GM19043 (cell line): Measurements from ENCODE around the gene GAS5.
"Not testable (repeated sequence)": the region's sequence is repeated elsewhere in the genome, so short reads cannot be mapped to it uniquely, and the experiment has no call there.

Source experiments
- ATAC-seq: cut with Tn5 transposase; IDR thresholded peaks from one replicate; pipeline ENCODE4 v1.9.1; 2021; ENCODE audit warnings: low read depth; ENCODE audit not compliant: unreplicated experiment

The GAS5 gene

DNA sequence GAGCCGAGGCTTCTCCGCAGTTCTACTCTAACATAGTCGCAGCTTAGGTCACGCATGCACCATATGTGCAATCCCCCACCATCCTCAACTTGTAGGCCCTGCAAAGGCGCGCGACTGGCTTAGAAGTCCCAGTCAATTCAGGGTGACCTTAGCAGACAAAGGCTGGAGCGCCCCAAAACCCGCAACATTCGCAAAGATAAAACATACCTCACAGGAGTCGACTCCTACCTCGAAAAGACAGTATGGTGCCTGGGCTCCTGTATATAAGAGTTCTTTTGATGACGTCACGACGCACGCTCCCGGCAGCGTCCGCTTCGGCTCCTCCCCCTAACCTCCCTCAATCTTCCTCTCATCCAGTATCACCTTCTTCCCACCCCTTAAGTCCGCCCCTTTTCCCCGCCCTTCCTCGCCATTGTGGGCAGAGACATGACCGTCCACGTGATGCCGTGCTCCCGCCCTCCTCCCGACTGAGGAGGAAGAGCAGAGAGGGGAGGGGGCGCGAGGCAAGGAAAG, at the start of gene GAS5:
Gene GAS5, minus strand, starts transcription at position 237 of the 513 bp plus-strand sequence.
- ATAC-seq: peak; percentile 63

DNA sequence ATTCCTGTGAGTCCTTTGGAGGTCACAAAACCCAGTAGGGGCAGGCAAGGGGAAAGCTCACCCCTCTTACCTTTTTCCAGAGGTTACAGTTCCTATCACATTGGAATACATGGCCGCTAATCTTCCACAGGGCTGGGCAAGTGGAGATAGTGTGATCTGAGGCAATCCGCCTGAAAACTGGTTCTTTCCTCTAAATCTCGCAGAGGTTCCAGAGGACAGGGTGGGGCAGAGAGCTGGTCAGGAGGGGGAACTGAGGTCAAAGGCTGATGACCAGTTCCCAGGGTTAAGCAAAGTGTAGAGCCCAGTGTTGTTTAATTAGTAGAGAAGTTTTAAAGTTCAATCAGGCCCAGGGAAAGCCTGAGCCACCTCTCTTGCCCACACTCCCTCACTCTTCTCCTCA, 49.4 kb upstream of the GAS5 start, which contains the start of gene SERPINC1:
Gene SERPINC1, minus strand, starts transcription at position 179 of the 400 bp plus-strand sequence. Its CDS starts 68 bp downstream, at position 111.
- no peak for ATAC-seq

DNA sequence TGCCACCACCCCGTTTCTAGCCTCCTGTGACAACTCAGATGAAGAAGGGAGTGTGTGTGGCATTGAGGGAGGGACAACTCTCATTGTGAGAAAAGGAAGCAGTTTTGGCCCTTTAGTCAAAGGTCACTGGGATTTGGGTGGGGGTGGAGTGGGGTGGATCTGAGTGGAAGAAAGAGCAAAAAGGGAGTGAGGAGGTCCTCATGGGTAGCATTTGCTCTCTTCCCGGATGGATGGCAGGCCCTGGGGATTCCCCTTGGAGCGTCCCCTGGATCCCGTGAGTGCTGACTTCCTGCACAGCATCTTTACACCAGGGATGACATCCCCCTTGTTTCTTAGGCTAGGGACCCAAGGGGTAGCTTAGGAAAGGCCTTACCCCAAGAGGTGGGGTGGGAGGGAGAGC, 48.9 kb upstream of the GAS5 start:
- ATAC-seq: no peak

DNA sequence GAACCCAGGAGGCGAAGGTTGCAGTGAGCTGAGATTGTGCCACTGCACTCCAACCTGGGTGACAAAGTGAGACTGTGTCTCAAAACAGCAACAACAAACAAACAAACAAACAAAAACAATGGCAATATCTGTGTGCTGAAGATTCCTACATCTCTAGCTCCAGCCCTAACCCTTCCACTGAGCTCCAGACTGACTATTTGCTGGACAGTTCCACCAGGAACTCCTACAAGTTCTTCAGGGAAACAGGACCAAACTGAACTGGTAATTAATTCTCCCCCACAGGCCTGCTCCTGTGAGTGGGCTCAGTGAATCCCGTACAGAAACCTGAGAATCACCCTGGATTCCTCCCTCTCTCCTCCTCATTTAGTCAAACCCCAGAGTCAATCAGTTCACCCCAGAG, 47.8 kb upstream of the GAS5 start:
- no peak for ATAC-seq

DNA sequence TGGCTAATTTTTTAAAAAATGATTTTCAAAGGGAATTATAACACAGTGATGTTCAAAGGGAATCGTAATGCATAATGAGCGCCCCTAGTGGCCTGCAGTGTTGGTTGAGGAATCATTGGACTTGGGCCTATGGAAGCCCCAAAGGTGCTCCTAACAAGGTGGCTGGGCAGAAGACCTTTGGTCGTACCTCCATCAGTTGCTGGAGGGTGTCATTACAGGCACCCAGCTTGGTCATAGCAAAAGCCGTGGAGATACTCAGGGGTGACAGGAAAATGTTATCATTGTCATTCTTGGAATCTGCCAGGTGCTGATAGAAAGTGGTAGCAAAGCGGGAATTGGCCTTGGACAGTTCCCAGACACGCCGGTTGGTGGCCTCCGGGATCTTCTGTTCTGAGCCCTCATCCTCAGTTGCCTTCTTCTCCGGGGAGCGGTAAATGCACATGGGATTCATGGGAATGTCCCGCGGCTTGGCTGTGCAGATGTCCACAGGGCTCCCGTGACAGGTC, 46.6 kb upstream of the GAS5 start:
- no peak for ATAC-seq

DNA sequence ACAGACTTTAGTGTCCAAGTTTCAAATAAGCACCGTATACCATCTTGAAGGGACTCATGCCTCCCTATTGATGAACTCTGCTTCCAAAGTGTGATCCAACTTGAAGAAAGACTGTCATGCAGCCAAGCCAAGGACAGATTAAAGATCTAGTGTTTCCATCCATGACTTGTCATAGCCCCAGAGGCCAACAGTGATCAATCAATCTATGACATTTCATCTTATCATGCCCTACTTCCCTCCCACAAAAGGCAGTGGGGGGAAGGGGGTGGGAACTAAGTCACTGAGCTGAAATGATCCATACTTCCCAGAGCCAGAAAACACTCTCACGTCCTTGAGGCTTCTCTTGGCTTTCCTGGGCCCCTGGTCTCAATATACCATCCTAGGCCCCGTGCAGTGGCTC, 45.3 kb upstream of the GAS5 start:
- ATAC-seq: no peak

DNA sequence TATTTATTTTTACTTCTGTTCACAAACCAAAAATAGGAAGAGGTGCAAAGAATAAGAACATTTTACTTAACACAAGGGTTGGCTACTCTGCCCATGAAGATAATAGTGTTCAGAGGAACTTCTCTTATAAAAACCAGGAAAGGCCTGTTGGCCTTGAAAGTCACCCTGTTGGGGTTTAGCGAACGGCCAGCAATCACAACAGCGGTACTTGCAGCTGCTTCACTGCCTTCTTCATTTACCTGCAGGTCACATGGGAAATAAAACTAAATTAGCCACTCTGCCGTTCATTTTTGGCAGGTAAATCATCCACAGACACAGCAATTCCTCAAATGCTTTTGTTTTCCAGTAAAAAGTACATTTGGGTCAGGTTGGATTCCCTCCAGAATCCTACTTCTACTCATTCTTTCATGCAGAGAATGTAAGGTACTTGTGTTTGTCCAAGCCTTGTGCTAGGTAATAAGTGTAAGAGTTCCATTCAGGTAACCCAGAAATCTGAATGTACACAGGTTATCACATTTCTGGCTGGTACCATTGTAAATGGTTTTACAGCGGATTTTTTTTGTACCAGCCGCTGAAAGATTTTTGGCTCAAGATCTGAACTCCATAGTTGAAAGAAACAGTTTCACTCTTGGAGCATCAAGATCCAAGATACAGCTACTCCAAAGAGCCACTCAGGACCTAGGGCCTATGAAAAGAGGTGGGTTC, 36.2 kb upstream of the GAS5 start:
- no peak for ATAC-seq

DNA sequence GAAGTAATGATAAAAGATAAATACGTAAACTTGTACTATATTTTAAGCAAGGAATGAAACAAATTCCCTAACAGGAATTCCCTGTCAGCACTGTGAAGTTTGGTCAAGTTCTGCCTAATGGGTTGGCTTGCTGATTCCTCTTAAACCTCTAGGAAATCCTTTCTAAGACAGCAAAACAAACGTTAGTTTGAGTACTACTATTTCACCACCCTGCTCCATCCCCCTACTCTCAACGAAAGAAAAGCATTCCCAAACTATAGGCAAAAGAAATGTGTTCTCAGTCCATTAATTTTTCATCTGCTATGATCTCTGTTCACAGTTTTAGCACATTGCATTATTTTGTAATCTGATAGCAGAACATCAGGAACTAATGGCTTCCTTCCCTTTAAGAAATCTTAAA, 33.2 kb upstream of the GAS5 start:
- ATAC-seq: no peak

DNA sequence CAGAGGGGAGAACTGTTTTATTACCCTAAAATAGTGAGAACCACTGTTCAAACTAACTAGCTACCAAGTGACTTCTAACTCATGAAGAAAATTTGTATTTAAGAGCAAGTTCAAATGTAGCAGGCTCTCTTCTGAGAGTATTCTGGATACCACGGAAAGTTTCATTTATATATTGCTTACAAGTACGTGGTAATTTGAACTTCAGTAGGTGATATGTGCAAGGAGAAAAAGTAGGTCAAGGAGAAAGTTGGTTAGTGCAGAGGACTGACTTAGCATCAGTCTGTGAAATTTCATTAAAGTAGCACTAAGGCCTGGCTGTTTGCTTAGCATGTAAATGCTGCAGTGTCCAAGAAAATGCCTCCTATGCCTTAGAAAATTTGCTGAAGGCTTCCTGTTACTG, 32.6 kb upstream of the GAS5 start:
- ATAC-seq: no peak

DNA sequence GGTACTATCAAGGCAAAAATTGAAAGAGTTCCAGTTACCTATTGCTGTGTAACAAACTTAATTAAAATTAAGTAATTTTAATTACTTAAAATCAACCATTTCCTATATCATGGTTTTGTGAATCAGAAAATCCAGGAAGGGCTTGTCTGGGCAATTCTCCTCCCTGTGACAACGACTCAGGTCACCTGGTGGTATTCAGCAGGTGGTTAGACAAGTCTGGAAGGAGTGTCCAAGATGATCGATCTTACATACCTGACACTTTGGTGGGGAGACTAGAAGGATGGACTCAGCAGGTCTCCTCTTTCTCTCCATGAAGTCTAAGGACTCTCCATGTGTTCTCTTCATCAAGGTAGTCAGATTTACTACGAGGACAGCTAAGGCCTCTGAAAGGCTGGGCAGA, 26.4 kb upstream of the GAS5 start:
- no peak for ATAC-seq

DNA sequence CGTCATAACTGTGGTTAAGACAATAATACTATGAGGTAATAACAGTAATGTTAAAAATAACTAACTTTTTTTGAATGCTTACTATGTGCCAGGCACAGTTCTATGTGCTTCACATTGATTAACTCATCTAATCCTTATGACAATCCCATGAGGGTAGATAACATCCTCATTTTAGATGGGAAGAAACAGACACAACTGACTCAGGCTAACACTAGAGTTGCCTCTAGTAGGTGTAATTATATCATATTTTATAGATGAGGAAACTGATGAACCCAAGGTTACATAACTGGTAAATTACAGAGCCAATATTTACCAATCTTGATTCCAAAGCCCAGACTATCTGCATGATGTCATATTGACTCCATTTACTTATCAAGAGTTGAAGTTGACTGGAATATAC, 25.8 kb upstream of the GAS5 start:
- no peak for ATAC-seq

DNA sequence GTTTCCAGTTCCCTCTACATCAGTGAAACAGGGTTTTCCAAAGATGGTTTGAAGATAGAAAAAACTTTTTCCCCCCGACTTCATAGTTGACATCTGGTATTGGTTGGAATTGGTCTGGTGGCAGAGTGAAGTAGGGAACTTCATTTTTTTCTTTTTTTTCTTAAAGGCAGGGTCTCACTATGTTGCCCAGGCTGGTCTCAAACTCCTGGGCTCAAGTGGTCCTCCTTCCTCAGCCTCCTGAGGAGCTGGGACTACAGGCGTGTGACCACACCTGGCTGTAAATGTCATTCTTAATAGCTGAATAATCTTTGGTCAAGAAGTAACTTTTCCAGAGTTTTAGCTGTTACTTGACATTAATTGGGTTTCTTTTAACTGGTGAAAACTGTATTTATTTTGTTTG, 22.1 kb upstream of the GAS5 start:
- no peak for ATAC-seq

DNA sequence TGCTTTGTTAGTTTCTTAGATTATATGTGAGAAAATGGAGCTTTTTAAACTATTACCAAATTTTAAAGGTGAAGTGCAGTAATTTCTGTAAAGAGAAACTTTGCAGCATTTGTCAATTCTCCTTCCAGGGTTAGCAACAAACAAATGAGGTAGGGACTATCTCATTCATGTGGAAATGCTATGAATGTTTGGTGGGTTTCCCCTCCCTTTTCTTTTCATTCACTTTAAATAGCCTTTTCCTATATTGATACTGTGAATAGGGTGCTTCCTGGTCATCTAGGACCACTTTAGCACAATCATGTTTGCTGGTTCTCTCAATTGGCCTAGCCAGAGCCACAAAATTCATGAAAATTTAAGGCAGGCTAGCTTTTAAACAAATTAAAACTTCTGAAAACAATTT, 21.0 kb upstream of the GAS5 start:
- ATAC-seq: no peak

DNA sequence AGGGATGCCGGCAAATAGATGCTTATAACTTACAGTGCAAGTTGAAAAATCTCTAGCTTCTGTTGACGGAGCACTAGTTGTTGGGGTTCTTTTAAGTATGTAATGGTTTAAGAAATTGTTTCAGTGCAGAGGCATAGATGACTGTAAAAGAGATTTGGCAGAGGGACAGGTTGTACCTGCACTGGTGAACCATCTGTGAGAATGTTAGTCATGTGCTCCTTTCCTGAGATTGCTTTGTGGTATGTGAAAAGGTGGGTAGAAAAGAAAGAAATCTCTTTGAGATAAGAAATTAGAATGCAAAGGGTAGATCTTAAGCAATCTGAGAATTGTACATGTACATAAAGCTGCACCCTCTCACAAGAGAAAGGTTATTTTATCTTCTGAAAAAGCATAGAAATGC, 19.8 kb upstream of the GAS5 start:
- ATAC-seq: no peak

DNA sequence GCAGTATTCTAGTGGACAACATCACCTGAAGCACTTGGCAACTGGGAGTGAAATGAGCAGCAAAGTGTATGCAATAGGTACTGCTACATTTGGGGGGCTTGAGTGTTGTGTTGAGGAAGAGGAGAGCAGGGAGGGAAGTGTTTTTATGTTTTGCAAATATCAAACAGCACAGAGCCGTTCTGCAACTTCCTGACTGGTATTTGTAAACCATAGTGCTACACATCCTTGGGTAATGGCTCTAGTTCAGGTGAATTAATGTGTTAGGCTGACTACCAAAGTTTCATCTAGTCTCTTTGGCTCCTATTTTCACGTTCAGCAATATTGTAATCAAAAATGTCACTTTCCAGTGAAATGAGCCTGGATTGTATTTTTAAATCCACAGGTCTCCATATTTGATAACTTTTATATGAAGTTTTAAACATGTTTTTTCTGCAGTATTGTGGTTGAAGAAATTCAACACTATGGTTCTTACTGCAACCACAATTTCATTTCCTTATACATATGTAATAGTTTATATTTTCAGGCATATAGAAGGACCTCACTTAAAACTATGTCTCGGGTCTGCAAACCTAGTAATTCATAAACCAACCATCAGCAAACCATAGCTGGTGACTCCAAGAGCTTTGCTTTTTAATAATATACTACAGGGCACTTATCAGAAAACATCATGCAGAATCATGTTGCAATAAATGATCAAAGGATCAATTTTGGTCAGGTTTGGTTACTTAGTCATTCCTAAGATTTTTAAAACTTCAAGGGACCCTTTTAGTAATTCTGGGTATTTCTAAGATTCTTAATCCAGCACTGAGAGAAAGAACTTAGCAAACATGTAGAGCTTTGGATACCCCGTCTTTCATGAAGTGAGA, 19.2 kb upstream of the GAS5 start:
- no peak for ATAC-seq

DNA sequence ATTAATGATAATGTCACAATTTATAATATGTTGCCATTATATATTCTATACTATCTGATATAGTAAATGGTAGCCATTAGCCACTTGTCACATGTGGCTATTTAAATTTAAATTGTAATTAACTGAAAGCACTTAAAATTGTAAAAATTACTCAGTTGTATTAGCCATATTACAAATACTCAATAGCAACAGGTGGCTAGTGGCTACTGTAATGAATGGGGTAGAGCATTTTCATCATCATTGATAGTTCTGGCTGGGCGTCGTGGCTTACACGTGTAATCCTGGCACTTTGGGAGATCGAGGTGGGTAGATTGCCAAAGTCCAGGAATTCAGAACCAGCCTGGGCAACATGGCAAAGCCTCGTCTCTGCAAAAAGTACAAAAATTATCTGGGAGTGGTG, 16.9 kb upstream of the GAS5 start:
- no peak for ATAC-seq

DNA sequence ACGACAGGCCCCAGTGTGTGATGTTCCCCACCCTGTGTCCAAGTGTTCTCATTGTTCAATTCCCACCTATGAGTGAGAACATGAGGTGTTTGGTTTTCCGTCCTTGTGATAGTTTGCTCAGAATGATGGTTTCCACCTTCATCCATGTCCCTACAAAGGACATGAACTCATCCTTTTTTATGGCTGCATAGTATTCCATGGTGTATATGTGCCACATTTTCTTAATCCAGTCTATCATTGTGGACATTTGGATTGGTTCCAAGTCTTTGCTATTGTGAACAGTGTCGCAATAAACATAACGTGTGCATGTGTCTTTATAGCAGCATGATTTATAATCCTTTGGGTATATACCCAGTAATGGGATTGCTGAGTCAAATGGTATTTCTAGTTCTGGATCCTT, 13.3 kb upstream of the GAS5 start:
- not testable (repeated sequence) for ATAC-seq

DNA sequence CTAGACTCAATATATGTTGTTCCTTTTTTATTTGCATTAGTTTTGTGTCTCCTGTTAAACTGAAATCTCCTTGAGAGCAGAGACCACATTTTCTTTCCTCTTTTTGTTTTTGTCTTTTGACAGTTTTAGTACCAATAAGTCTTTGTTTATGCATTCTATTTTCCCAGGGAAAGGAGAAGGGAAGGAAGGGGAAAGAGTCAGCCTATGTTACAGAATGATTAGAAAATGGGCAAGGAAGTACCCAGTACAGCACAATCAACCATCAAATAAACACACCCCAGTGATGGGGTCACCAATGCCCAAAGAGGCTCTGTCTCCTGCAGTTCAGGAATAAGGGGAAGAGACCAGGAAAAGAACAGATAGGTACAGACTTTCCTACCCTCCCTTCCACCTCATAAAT, 10.5 kb upstream of the GAS5 start:
- ATAC-seq: no peak

DNA sequence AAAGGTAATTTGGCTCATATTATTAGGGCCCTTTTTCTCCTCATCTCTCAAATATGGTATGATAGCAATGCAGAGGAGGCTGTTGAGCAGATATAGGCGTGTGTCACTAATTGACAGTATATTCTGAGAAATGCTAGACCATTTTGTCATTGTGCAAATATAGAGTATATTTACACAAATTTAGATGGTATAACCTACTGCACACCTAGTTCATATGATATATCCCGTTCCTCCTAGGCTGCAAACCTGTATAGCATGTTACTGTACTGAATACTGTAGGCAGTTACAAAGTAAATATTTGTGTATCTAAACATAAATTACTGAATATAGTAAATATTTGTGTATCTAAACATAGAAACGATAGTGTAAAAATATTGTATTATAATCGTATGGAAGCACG, 8.9 kb upstream of the GAS5 start:
- no peak for ATAC-seq

DNA sequence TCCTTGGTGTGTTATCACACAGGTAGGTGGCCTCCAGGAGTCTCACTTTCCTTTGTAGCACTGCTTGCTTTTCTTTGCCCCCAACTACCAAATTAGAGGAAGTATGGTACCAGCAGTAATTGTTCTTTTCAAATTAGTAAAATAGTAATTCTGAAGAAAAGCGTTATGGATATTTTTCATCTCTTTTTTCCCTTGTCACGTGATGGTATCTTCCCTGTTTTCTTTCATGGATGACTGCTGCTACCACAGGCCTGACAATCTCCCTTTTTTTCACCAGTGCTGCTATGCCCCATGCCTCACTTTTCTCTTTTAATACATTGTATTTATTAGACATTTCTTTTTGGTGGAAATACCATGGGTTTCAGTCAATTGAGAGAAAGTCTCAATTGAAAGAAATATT, 3.7 kb upstream of the GAS5 start:
- ATAC-seq: no peak

DNA sequence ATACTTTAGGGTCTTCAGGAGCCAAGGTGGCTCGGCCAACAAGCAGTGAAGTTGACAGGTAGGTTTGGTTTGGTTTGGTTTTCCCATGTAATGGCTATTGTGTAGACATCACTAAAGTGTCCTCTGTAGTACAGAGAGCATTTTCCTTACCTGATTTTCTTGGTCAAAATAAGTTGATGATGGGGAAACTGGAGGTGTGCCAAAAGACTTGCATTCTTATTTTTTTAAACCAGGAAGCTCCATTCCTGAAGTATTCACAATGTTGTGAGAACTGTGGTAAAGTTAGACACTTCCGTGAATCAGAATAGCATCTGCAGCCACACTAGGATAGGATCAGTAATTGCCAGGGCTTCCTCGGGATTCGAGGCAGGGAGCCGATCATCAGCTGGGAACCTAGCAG, 3.3 kb upstream of the GAS5 start:
- no peak for ATAC-seq
